ENCODE data around the gene TFB1M.
"Not testable (repeated sequence)": the region's sequence is repeated elsewhere in the genome, so short reads cannot be mapped to it uniquely, and the experiment has no call there.

TFB1M gene

GRCh38 chr6:155234167-155234566 is 80.1 kb downstream of the TFB1M start:
- no peak for DNase-seq

DNA sequence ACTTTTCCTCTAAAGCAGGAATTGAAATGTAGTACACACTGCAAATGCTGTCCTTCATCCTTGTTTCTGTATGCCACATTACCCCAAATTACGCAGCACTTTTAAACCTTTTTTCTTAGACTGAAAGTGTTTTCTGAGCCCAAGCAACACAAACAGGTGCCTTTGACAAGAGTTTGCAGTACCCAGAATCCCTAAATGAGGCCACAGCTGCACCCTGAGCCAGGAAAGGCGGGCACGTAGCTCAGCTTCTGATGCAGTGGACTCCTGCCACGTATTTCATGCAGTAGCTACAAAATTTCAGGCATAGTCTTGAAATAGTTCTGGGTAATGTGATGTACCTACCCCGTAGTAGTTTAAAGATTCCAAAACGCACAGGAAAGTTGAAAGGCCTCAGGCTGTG is 81.4 kb downstream of the TFB1M start:
- no peak for DNase-seq

DNA sequence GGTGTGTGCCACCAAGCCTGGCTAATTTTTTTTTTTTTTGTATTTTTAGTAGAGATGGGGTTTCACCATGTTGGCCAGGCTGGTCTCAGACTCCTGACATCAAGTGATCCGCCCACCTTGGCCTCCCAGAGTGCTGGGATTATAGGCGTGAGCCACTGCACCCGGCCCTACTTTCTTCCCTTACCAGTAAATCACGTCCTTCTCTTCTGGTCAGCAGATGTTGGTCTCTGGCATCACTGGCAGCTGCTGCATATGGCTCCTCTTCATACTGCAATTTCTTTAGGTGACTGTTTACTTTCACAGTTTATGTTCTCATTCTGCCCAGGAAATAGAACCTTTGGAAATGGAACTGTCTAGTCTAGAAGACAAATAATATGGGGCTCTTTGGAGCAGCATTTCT is 83.3 kb downstream of the TFB1M start:
- DNase-seq, result not testable (repeated sequence)

DNA sequence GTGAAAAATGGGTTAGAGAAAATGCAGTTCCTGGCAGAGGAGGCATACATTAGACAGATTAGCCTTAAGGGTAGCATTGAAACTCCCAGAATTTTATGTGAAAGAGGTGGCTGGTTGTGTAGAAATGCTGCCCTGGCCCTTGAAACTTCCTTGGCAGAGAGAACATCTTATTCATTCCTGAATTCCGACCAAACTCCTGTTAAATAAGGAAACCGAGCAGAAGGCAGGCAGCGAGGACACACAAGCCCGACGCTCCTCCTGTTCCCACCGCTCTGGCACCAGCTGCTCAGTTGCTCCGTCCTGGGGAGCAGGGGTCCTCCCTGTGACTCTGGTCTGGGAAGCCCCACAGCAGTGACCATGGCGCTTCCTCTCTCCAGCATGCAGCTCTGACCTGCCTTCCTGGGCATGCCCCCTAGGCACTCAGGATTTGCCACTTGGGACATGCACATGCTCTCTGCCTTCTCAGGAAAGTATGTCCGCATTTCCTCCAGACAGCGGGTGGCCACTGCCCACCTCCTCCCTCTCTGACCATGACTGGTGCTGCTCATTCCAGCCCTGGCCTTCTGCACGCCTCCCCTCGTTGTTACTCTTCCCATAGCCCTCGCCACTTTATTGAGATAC is 85.6 kb downstream of the TFB1M start:
- DNase-seq, result no peak

DNA sequence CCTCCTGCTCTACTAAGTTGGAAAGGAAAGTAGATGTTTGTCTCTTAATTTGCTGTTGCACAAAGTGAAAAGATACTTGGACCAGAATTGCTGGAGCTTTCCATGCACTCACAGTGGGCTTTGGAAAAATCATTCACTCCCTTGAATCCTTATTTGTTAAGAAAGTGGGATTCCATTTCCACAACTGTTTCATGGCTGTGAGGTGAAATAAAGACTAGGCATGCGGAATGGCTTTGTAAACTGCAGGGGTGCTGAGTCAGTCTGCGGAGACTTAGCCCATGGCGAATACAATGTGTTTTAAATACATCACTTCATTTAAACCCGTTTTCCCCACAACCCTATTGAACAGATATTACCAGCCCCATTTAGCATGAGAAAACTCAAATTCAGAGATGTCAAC is 87.2 kb downstream of the TFB1M start:
- DNase-seq, result no peak

DNA sequence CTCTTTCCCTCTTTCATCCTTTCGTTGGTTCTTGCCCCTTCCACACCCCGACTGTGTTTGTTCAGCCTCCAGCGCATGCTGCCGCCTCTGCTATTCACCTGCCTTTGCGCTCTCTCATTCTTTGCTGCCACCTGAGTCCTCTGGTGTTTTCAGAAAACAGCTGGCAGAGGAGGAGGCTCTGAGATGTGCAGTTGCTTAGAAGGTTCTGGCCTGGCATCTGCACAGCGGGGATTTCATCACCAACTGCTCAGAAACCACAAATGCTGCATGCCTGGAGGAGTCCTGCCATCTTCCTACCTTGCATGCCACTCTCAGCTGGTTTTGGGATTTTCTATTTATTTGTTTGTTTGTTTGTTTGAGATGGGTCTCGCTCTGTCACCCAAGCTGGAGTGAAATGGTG is 89.7 kb downstream of the TFB1M start:
- DNase-seq, result no peak

DNA sequence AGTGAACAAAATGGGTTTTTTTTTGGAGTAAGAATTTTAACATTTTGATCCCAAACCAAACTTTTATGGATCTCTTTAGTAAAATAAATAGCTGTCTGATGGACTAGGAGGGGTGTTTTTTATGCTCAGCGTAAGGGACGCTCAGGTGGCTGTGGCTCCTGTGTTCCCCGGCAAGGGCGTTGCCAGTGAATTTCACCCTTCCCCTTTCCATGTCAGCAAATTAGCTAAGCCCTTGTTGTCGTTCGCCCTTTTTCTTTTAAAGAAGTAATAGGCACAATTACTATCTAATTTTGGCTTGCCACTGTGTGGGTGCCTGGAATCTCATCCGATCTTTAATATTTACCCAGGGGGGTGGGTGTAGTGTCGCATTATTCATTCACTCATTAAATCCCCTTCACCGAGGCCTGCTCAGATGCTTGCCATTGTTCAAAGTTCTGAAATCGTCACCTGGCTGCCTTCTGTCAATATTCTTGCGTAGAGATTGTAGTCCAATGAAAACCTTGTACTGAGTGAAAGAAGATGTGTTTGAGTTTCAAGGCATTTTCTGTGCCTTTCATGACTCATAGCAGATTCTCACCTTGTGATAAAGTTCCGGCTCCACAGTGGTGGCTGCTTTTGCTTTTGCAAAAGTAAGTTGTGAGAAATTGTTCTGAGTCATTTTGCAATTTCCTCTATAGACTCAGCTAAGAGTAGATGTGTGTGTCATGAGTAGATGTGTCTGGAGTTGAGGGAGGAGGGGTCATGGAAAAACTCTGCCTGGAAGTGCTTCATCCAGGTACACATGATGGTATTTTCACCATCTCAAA is 90.4 kb downstream of the TFB1M start:
- DNase-seq, result peak; percentile 88

DNA sequence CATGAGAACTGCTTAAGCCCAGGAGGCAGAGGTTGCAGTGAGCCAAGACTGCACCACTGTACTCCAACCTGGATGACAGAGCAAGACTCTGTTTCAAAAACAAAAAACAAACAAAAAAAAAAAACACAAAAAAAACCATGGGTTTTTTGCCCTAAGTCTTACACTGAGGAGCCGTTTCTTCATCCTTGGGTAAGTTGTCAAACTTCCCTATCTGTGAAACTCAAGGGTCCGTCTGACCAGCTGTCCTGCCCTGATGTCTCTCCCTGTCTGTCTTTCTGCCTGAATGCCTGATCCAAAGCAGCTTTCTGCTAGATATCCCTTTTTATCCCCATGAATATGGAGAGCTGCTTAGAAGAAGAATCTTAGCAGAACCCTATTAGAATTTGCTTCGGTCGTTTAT is 91.8 kb downstream of the TFB1M start:
- DNase-seq, result no peak

DNA sequence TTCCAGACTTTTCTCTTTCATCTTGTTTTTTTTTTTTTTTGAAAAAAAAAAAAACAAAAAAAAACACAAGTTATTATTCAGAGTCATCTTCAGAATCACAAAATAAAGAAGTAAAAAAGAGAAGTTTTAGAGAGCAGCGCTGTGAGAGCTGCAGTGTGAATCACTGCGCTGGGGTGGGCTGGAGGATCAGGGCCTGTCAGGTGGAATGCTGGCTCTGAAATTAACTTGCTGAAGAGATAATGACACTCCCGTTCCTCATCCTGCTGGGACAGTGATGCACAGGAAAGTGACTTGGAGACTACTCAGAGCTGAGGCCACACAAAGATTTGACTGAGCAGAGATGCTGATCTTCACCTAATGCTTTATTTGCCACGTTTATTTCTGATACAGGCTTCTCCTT is 93.2 kb downstream of the TFB1M start:
- DNase-seq, result no peak

DNA sequence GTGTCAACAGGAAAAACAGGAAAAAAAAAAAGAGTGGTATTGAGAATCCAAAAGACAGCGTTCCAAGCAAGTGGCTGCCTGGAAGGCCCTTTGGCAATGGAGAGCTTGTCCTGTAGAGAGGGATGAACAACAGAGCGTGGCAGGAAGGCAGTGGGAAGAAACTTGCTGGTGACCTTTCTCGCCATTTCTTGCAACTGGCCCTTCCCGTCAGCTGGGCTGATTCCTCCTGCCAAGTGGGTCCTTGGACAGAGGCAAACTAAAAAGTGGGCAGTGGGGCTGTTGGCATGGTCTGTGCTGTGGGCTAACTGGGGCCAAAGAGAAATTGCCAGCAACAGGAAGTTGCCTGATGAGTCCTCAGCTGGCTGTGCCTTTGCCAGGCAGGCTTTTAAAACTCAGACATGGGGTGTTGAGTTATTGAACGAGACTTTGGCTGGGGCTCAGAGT is 94.4 kb downstream of the TFB1M start:
- DNase-seq, result no peak

DNA sequence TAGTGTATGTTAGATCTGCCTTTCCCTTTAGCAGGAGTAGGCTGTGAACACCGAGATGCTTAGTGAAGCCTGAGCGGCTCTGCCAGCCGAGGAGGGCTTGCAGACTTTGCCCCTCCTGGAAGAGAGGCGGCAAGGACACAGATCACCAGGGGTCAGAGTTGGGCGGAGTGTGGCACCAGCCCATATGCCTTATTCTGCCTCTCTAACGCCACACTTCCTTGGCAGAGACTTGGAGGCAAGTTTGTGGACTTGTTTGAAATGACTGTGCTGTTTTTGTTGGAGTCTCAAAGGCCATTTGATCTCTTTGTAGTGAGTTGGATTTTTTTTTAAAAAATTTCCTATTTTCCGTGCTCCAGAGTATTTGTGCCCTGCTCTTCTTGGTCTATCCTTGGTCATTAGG is 95.0 kb downstream of the TFB1M start:
- DNase-seq, result no peak

- not testable (repeated sequence) for DNase-seq
These were observed 95.6 kb downstream of the TFB1M start for GRCh38 chr6:155218711-155219110.

DNA sequence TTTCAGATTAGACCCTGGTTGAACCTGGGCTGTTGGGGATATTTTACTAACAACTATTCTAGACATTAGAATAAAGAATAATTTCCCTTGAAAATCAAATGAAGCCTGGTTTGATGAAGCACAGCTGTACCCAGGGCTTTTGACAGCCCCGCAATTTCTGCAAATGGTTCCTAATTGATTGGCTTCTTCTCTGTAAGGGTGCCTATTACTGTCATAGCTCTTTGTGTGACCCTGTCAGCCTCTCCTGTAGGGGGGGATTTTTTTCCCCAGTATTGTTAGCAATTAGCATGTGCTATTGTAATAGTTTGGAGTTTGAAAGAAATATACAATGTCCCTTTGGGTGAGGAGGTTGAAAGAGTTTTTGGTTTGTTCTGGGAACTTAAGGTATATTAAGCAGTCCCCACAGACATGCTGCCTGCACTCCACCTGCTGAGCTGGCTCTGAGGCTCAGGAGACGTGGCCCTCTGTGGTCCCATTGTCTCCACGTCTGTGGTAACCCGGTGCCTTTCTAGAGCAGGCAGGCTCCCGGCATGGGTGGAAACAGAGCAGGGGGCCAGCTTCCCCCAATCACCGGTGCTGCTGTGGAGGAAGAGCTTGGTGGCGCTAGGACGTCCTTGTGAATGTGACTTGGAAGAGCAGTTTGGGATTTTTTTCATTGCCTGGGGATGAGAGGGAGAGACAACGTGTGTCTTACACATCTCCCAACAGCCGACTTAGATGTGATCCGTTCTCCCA is 97.8 kb downstream of the TFB1M start:
- DNase-seq, result no peak

DNA sequence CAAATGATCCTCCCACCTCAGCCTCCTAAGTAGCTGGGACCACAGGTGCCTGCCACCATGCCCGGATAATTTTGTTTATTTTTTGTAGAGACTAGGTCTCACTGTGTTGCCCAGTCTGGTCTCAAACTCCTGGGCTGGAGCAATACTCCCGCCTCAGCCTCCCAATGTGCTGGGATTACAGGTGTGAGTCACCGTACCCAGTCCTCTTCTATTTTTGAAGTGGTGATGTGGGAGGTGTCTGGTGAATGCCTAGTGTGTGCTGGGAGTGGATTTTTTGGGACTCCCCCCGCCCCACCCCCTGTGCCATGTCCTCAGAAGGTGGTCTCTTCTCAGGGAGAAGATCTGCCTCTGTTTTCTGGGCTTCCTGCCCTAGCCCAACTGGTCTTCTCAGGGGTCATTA is 98.4 kb downstream of the TFB1M start:
- DNase-seq, result no peak

- no peak for DNase-seq
These were observed 100.5 kb downstream of the TFB1M start for GRCh38 chr6:155213611-155214372.

- peak; percentile 29 for DNase-seq
These were observed 101.5 kb downstream of the TFB1M start for GRCh38 chr6:155212616-155213380.

DNA sequence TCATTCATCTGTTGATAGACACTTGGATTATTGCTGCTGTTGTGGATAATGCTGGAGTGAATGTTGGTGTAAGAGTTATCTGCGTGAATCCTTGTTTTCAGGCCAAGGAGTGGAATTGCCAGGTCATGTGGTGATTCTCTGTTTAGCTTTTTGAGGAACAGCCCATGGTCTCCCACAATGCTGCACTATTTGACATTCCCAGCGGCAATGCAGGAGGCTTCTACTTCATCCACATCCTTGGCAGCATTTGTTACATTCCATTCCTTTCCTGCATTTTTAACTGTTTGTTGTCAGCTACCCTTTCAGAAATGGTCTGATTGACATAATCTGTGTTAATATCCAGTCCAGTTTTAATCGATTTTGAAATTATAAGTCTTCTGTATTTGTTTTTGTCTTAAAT is 102.2 kb downstream of the TFB1M start:
- DNase-seq, result peak; percentile 19

GRCh38 chr6:155207223-155207622 is 107.1 kb downstream of the TFB1M start:
- no peak for DNase-seq
